GM12874 (cell line): ENCODE measurements around the gene CNTRL.

Source experiments
- CTCF ChIP-seq: IDR thresholded peaks from 2 replicates; pipeline ENCODE4 v1.5.1; 2011; ENCODE audit warnings: low read depth, mild to moderate bottlenecking, control low read depth, low read length, moderate library complexity; ENCODE audit not compliant: insufficient read depth

CNTRL gene

GRCh38 chr9:121048175-121048574 lies 26.6 kb upstream of the CNTRL start:
- no peak for TF ChIP-seq CTCF

GRCh38 chr9:121048618-121049017 lies 26.1 kb upstream of the CNTRL start:
- TF ChIP-seq CTCF: no peak

- no peak for TF ChIP-seq CTCF
These were observed 24.4 kb upstream of the CNTRL start, which contains the start of gene C5 for GRCh38 chr9:121050128-121050988. Gene C5, minus strand, starts transcription at chr9:121050275. Its CDS starts 29 bp downstream, at chr9:121050246.

GRCh38 chr9:121053544-121053943 lies 21.2 kb upstream of the CNTRL start:
- TF ChIP-seq CTCF: no peak

- TF ChIP-seq CTCF: peak; percentile 77
These were observed 19.1 kb upstream of the CNTRL start for GRCh38 chr9:121055642-121056143.

GRCh38 chr9:121057821-121058220 lies 16.9 kb upstream of the CNTRL start:
- TF ChIP-seq CTCF: no peak

GRCh38 chr9:121059513-121059912 lies 15.2 kb upstream of the CNTRL start:
- TF ChIP-seq CTCF: no peak
